Testis (tissue), 3 donors: Measurements from ENCODE around the gene CBLN3. TPM values are rescaled to one million over a fixed set of nuclear protein-coding genes. Genes with fewer than 3 reads are reported as not detected.
A peak's percentile ranks its signal among the peaks of the same experiment; 100 is the strongest.

Experiments used
- DNase-seq: peaks from one replicate; pipeline ENCODE4 v3.0.0-alpha.2; 2019
- H3K27ac ChIP-seq, 2 donors: fragments of 200-600 bp; sonication (generic); one replicate each; pipeline ENCODE4 v1.5.1; 2019
- H3K27me3 ChIP-seq: fragments of 200-600 bp; sonication (generic); one replicate; pipeline ENCODE4 v1.5.1; 2019
- H3K36me3 ChIP-seq: fragments of 200-600 bp; sonication (generic); one replicate; pipeline ENCODE4 v1.5.1; 2017; ENCODE audit warnings: low read depth; ENCODE audit errors: missing control alignments
- H3K4me1 ChIP-seq: fragments of 200-600 bp; sonication (generic); one replicate; pipeline ENCODE4 v1.5.1; 2019
- H3K4me3 ChIP-seq, 2 donors: fragments of 200-600 bp; sonication (generic); one replicate each; pipeline ENCODE4 v1.5.1; 2017 to 2019
- H3K9me3 ChIP-seq: fragments of 200-600 bp; sonication (generic); one replicate; pipeline ENCODE4 v1.5.1; 2017
- POLR2A ChIP-seq: fragments of 450-650 bp; IDR thresholded peaks from one replicate; pipeline ENCODE4 v1.6.1; 2017; ENCODE audit warnings: antibody characterized with exemption, mild to moderate bottlenecking, moderate library complexity
- WGBS, 2 donors: methylation state at CpG; one replicate each; pipeline ENCODE4 v1.1.5; 2018; 5-methylcytosine and 5-hydroxymethylcytosine counted together
- intact Hi-C: fragments of 100-400 bp; cut with DNase I; formaldehyde crosslinking; loops from one replicate; pipeline ENCODE4 v1.15.1; 2023; ENCODE audit warnings: low total_unique reads
- polyA plus RNA-seq: library from polyadenylated mRNA; stranded (reverse); fragments of 350-450 nt; fragmentation: Illumina TruSeq; extraction: RNeasy Lipid Tissue Mini Kit (QIAGEN cat#74804); gene quantifications from one replicate; pipeline ENCODE4 v1.2.3, GENCODE V29; 2014; ENCODE audit warnings: low read depth, low replicate concordance; ENCODE audit not compliant: insufficient read depth
- total RNA-seq, 2 donors: library from RNA; depleted of rRNA; stranded (reverse); fragments of >200 nt; gene quantifications; one replicate each; pipeline ENCODE4 v1.2.3, GENCODE V29; 2016
- TF ChIP-seq, protein P1 (sequence below), 3 experiments: fragments of 450-650 bp in 2 of 3; fragments of 200-600 bp in 1 of 3; sonication (generic) in 1 of 3; IDR thresholded peaks; one replicate each; pipeline ENCODE4 v1.5.1; 2016 to 2019; ENCODE audit warnings: antibody characterized with exemption in 3 of 3, mild to moderate bottlenecking in 2 of 3, moderate library complexity in 1 of 3

The CBLN3 gene
- total and polyA plus RNA-seq, 3 donors from 2014 or later = 9.0 to 17.0 (median 13.5) TPM

DNA sequence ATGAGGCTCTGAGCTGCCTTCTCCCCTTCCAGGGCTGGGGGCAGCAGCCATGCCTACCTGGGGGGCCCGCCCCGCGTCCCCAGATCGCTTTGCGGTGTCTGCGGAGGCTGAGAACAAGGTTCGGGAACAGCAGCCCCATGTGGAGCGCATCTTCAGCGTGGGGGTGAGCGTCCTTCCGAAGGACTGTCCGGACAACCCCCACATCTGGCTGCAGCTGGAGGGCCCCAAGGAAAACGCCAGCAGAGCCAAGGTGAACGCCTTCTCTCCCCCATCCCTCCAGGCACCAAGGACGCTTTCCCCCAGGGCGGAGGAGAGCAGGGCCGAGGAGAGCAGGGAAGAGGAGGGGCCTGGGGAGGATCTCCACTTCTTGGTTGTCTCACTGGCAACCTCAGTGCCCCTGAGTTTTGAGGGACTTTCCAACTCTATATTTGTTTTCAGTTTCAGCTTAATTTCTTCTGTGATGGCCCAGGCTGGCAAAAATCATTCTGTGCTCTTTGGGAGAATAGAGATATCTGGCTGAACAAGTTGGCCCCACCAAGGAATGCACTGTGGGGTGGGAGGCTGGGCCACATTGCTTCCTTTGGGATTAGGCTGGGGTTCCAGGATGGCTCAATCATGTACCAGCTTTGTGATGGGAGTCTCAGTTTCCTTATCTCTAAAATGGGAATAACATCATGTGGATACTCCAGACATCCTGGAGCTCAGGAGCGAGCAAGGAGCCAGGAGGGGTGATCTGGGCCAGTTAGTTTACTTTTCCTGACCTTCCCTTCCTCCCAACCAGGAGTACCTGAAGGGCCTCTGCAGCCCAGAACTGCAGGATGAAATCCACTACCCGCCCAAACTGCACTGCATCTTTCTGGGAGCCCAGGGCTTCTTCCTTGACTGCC is 1.5 kb upstream of the CBLN3 start:
- no peaks in the 10 kb centered on the region for H3K36me3 ChIP-seq
- peak; percentile 74 for DNase-seq
- H3K4me3 ChIP-seq = peak overlapping the region; percentile 68 to 80
- peaks cover 28% of the 10 kb centered on the region for H3K4me1 ChIP-seq
- peak overlapping the region; percentile 92 to 98 for H3K27ac ChIP-seq
- no peaks in the 10 kb centered on the region for H3K27me3 ChIP-seq
- H3K9me3 ChIP-seq = no peaks in the 10 kb centered on the region
- TF ChIP-seq, protein P1, sequence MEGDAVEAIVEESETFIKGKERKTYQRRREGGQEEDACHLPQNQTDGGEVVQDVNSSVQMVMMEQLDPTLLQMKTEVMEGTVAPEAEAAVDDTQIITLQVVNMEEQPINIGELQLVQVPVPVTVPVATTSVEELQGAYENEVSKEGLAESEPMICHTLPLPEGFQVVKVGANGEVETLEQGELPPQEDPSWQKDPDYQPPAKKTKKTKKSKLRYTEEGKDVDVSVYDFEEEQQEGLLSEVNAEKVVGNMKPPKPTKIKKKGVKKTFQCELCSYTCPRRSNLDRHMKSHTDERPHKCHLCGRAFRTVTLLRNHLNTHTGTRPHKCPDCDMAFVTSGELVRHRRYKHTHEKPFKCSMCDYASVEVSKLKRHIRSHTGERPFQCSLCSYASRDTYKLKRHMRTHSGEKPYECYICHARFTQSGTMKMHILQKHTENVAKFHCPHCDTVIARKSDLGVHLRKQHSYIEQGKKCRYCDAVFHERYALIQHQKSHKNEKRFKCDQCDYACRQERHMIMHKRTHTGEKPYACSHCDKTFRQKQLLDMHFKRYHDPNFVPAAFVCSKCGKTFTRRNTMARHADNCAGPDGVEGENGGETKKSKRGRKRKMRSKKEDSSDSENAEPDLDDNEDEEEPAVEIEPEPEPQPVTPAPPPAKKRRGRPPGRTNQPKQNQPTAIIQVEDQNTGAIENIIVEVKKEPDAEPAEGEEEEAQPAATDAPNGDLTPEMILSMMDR (IDR thresholded peaks at IDR 0.05) = no peak
- TF ChIP-seq POLR2A = no peak
- 0 to 7% methylated on average over 9 to 18 of the region's 19 CpGs for WGBS, 2 donors
- intact Hi-C loops = loop anchor here (5.0 kb wide), 2 partner anchors 64 to 99 kb away; partner anchors contain the start of gene NFATC4

DNA sequence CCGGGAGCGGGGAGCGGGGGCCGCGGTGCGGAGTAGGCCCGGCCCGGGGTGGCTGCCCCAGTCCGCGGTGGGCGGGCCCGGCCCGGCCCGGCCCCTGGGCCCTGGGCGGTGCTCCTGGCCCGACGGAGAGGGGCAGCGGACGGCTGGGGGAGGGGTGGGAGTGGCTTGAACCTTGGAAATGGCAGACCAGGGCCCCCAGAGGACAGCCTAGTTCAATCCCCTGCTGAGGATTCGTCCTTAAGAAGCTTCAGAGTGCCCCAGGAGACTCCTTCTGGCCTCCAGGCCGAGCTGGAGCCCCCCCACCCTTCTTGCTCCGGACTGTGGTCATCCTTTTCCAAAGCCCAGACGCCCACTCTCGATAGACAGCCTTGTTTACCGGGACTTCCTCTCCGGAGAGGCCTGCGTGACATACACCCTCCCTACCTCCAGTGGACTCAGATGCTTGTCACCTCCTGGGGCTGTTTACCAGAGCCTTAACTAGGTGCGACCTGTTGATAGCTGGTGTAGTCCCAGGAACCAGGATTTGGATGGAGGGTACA is 744 bp upstream of the CBLN3 start:
- 0 to 1% methylated on average over 8 to 20 of the region's 28 CpGs for WGBS, 2 donors
- Histone ChIP-seq H3K27me3 (no peaks in the 10 kb centered on the region), H3K27ac (peak overlapping the region; percentile 92 to 98), H3K36me3 (no peaks in the 10 kb centered on the region), H3K4me1 (peaks cover 29% of the 10 kb centered on the region), H3K4me3 (peak overlapping the region; percentile 68 to 80), H3K9me3 (no peaks in the 10 kb centered on the region)
- TF ChIP-seq, protein P1 (IDR thresholded peaks at IDR 0.05) = no peak
- no peak for TF ChIP-seq POLR2A
- DNase-seq = peak; percentile 87
- intact Hi-C loops = loop anchor here (5.0 kb wide), 2 partner anchors 63 to 98 kb away; partner anchors contain the start of gene NFATC4

DNA sequence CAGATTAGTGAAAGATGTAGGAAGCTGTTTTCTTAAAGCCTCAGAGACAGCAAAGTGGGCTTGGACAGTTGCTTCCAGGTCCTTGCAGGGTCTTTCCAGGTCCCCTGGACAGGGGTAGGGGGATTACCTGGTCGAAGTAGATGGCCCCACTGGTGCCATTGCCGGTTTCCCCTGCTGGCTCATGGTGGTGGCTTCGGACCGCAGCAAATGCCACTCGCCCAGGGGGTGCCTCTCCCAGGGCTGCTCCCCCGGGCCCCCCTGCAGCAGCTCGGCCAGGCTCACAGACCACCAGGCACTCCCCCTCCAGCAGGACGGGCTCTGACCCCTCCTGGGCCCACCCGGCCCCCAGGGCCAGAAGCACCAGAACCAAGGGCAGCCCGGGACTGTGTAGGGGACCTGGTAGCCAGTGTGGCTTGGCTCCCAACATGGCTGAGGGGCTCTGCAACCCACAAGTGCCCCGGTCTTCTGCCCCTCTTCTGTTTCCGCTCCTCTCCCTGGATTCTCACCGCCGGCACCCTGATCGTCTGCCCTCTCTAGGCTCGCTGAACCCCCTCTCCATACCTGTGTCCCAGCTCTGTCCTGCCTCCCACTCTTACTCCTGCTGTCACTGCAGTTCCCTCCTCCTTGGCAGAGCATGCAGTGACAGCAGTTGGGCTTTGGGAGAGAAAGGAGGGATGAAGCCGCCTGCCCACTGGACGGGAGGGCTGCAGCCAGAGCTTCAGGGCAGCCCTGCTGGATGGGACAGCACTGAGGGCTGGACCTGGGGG is 657 bp downstream of the CBLN3 start:
- Histone ChIP-seq H3K27ac (peak overlapping the region; percentile 92 to 98), H3K4me3 (peak overlapping the region in 1 of 2 donors; percentile 80), H3K9me3 (no peaks in the 10 kb centered on the region), H3K4me1 (peaks cover 29% of the 10 kb centered on the region), H3K27me3 (no peaks in the 10 kb centered on the region), H3K36me3 (no peaks in the 10 kb centered on the region)
- no peak for DNase-seq
- no peak for TF ChIP-seq POLR2A
- TF ChIP-seq, protein P1 (IDR thresholded peaks at IDR 0.05) = no peak
- intact Hi-C loops = no loop called here
- 47 to 66% methylated on average over 10 to 15 of the region's 18 CpGs for WGBS, 2 donors

DNA sequence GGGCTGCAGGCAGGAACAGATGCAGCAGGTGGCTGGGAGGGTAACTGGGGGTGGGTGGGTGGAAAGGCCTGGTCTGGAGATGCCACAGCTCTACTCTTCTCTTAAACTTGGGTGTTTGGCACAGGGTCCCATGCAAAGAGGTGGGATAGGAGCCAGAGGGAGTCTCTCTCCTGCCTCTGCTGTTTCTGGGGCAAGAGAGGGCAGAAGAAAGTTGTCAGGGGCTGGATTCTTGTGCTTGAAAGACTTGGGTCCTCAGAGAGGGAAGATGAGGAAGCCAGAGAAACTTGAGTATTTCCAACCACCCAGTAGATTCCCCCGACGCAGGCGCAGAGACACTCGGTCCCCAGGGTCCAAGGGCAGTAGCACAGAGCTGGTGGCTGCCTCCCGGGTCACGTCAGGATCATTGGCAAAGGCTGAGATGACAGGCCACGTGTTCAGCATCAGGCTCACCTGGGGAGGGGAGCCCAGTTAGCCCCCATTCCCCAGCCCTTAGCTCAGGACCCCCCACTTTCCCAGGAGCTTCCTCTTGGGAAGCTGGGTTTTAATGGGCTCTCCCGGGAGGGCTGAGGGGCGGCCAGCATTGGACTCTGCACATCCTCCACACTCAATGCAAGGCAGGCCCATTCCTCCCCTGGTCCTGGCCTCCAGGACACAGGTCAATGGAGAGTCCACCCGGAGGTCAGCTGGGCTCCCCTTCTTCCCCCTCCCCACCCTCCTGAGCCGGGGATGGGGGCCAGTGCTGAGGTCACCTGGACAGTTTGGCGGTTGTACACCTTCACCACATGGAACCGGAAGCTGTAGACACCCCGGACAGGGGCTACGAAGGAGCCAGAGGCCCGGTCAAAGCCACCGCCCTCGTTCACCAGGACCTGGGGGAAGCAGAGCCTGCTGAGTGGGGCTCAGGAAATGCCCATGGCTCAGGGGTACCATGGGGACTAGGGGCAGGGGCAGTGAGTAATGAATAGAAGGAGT is 1.6 kb downstream of the CBLN3 start:
- no peak for DNase-seq
- H3K4me1 ChIP-seq = peaks cover 29% of the 10 kb centered on the region
- intact Hi-C loops = no loop called here
- no peak overlapping the region for H3K27ac ChIP-seq
- no peaks in the 10 kb centered on the region for H3K27me3 ChIP-seq
- no peak overlapping the region for H3K4me3 ChIP-seq
- no peaks in the 10 kb centered on the region for H3K9me3 ChIP-seq
- no peak for TF ChIP-seq POLR2A
- TF ChIP-seq, protein P1 (IDR thresholded peaks at IDR 0.05) = no peak
- WGBS, 2 donors = 85 to 90% methylated on average over 15 to 18 of the region's 18 CpGs
- H3K36me3 ChIP-seq = no peaks in the 10 kb centered on the region
